ENCODE measurements around the gene BRSK2. TPM values are rescaled to one million over a fixed set of nuclear protein-coding genes. Genes with fewer than 3 reads are reported as not detected.
"Not testable (repeated sequence)": the region's sequence is repeated elsewhere in the genome, so short reads cannot be mapped to it uniquely, and the experiment has no call there.

BRSK2 gene
- total RNA-seq, 6 experiments from 2014 or later, result 0.14 to 0.99 (median 0.47) TPM; not detected in 1

- Mint-ChIP-seq H3K27ac (no peak overlapping the region), H3K36me3 (ENCODE audit: low read depth) (peaks cover 7% of the 10 kb centered on the region; the same call in 1 of the 2 replicates), H3K9me3 (peaks cover 27% of the 10 kb centered on the region), H3K4me3 (no peak overlapping the region), H3K4me1 (ENCODE audit: low read depth) (no peaks in the 10 kb centered on the region), H3K27me3 (ENCODE audit: insufficient read depth) (peaks cover 5% of the 10 kb centered on the region; the same call in 1 of the 2 replicates)
- TF ChIP-seq, protein P1, sequence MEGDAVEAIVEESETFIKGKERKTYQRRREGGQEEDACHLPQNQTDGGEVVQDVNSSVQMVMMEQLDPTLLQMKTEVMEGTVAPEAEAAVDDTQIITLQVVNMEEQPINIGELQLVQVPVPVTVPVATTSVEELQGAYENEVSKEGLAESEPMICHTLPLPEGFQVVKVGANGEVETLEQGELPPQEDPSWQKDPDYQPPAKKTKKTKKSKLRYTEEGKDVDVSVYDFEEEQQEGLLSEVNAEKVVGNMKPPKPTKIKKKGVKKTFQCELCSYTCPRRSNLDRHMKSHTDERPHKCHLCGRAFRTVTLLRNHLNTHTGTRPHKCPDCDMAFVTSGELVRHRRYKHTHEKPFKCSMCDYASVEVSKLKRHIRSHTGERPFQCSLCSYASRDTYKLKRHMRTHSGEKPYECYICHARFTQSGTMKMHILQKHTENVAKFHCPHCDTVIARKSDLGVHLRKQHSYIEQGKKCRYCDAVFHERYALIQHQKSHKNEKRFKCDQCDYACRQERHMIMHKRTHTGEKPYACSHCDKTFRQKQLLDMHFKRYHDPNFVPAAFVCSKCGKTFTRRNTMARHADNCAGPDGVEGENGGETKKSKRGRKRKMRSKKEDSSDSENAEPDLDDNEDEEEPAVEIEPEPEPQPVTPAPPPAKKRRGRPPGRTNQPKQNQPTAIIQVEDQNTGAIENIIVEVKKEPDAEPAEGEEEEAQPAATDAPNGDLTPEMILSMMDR (IDR thresholded peaks at IDR 0.05), result no peak
- DNase-seq, result no peak
Observed at GRCh38 chr11:1425439-1425838, 35.7 kb downstream of the BRSK2 start.

DNA sequence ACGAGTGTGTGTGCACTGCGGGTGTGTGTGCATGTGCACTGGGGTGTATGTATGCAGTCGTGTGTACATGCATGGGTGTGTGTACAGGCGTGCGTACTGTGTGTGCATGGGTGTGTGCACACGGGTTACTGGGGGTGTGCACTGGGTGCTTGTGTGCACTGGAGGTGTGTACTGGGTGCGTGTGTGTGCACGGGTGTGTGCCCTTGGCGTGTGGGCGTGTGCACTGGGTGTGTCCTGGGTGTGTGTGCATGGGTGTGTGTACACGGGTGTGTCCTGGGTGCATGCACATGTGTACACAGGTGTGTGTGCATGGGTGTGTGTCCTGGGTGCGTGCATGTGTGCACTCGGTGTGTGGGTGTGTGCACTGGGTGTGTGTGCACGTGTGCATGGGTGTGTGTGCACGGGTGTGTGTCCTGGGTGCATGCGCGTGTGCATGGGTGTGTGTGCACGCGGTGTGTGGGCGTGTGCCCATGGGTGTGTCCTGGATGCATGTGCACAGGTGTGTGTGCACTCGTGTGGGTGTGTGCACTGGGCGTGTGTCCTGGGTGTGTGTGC is 39.1 kb downstream of the BRSK2 start:
- TF ChIP-seq, protein P1 (IDR thresholded peaks at IDR 0.05), result no peak
- Mint-ChIP-seq H3K4me3 (no peak overlapping the region), H3K36me3 (ENCODE audit: low read depth) (peaks cover 7% of the 10 kb centered on the region; the same call in 1 of the 2 replicates), H3K9me3 (peaks cover 12% of the 10 kb centered on the region), H3K4me1 (ENCODE audit: low read depth) (no peaks in the 10 kb centered on the region), H3K27me3 (ENCODE audit: insufficient read depth) (no peaks in the 10 kb centered on the region; the same call in none of the 2 replicates), H3K27ac (no peak overlapping the region)
- DNase-seq, result no peak

GRCh38 chr11:1433568-1433967 is 43.8 kb downstream of the BRSK2 start:
- peaks cover 7% of the 10 kb centered on the region for H3K9me3 Mint-ChIP-seq
- no peak overlapping the region for H3K4me3 Mint-ChIP-seq
- no peaks in the 10 kb centered on the region; the same call in 1 of the 2 replicates for H3K27me3 Mint-ChIP-seq (ENCODE audit: insufficient read depth)
- H3K27ac Mint-ChIP-seq, result no peak overlapping the region
- H3K4me1 Mint-ChIP-seq (ENCODE audit: low read depth), result no peaks in the 10 kb centered on the region
- peaks cover 6% of the 10 kb centered on the region; the same call in 1 of the 2 replicates for H3K36me3 Mint-ChIP-seq (ENCODE audit: low read depth)
- no peak for DNase-seq
- TF ChIP-seq, protein P1 (IDR thresholded peaks at IDR 0.05), result no peak

DNA sequence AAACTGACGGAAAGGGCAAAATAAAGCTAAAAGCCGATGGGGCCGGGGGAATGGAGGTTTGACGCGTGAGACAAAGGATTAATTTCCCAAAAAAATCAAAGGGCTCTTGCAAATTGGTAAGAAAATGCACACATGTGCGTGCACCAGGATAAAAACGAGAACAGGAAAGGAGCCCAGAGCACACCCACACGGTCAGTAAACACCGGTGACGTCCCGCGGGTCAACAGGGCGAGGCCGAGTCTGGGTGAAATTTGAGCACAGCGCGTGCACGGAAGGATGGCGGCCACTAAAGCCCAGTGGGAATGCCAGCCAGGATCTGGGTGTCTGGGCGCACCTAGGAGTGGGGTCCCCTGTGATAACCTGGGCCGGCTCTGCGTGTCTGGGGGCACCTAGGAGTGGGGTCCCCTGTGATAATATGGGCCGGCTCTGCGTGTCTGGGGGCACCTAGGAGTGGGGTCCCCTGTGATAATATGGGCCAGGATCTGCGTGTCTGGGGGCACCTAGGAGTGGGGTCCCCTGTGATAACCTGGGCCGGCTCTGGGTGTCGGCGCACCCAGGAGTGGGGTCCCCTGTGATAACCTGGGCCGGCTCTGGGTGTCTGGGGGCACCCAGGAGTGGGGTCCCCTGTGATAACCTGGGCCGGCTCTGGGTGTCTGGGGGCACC is 44.4 kb downstream of the BRSK2 start:
- H3K4me3 Mint-ChIP-seq, result no peak overlapping the region
- H3K27ac Mint-ChIP-seq, result no peak overlapping the region
- H3K27me3 Mint-ChIP-seq (ENCODE audit: insufficient read depth), result no peaks in the 10 kb centered on the region; the same call in 1 of the 2 replicates
- H3K4me1 Mint-ChIP-seq (ENCODE audit: low read depth), result no peaks in the 10 kb centered on the region
- H3K9me3 Mint-ChIP-seq, result peaks cover 1% of the 10 kb centered on the region
- peaks cover under 1% of the 10 kb centered on the region; the same call in 1 of the 2 replicates for H3K36me3 Mint-ChIP-seq (ENCODE audit: low read depth)
- TF ChIP-seq, protein P1 (IDR thresholded peaks at IDR 0.05), result no peak
- no peak for DNase-seq

- H3K4me1 Mint-ChIP-seq (ENCODE audit: low read depth); H3K36me3 Mint-ChIP-seq (ENCODE audit: low read depth); H3K4me3 Mint-ChIP-seq; H3K9me3 Mint-ChIP-seq; H3K27me3 Mint-ChIP-seq (ENCODE audit: insufficient read depth); H3K27ac Mint-ChIP-seq; DNase-seq: not testable (repeated sequence)
Observed at GRCh38 chr11:1435479-1435819, 45.7 kb downstream of the BRSK2 start.

GRCh38 chr11:1435820-1436467 is 46.2 kb downstream of the BRSK2 start:
- TF ChIP-seq, protein P1 (IDR thresholded peaks at IDR 0.05), result no peak
- no peaks in the 10 kb centered on the region for H3K36me3 Mint-ChIP-seq (ENCODE audit: low read depth)
- no peaks in the 10 kb centered on the region for H3K9me3 Mint-ChIP-seq
- DNase-seq, result no peak
- no peak overlapping the region for H3K27ac Mint-ChIP-seq
- no peaks in the 10 kb centered on the region for H3K4me1 Mint-ChIP-seq (ENCODE audit: low read depth)
- H3K27me3 Mint-ChIP-seq (ENCODE audit: insufficient read depth), result no peaks in the 10 kb centered on the region; the same call in 1 of the 2 replicates
- no peak overlapping the region for H3K4me3 Mint-ChIP-seq
